Measurements from ENCODE around the gene HM13.
A peak's percentile ranks its signal among the peaks of the same experiment; 100 is the strongest.
"Not testable (repeated sequence)": the region's sequence is repeated elsewhere in the genome, so short reads cannot be mapped to it uniquely, and the experiment has no call there.

HM13 gene

GRCh38 chr20:31572701-31573554 is 58.7 kb downstream of the HM13 start:
- Histone ChIP-seq H3K9me3 (ENCODE audit: control insufficient read depth in 2 of 2, low read length in 2 of 2) (no peaks in the 10 kb centered on the region), H3K4me1 (ENCODE audit: control insufficient read depth in 2 of 2, insufficient read depth in 2 of 2, low read length in 2 of 2) (peaks cover 26 to 33% of the 10 kb centered on the region in 2 donors), H3K27me3 (ENCODE audit: control insufficient read depth in 2 of 2, insufficient read depth in 2 of 2, low read length in 2 of 2) (no peaks in the 10 kb centered on the region), H3K9ac (ENCODE audit: low read depth in 1 of 2, low read length in 2 of 2) (peak overlapping the region; percentile 91 to 94), H3K4me3 (ENCODE audit: low read length in 2 of 2) (peak overlapping the region; percentile 71 to 83), H3K27ac (ENCODE audit: low read depth in 2 of 2, low read length in 2 of 2) (peak overlapping the region; percentile 91 to 96), H3K36me3 (ENCODE audit: control insufficient read depth in 2 of 2, insufficient read depth in 2 of 2, low read length in 2 of 2) (peaks cover 0 to 7% of the 10 kb centered on the region in 2 donors)

GRCh38 chr20:31573555-31574321 is 59.5 kb downstream of the HM13 start:
- Histone ChIP-seq H3K9ac (ENCODE audit: low read depth in 1 of 2, low read length in 2 of 2) (peak overlapping the region; percentile 58 to 94), H3K27me3 (ENCODE audit: control insufficient read depth in 2 of 2, insufficient read depth in 2 of 2, low read length in 2 of 2) (no peaks in the 10 kb centered on the region), H3K4me1 (ENCODE audit: control insufficient read depth in 2 of 2, insufficient read depth in 2 of 2, low read length in 2 of 2) (peaks cover 26 to 33% of the 10 kb centered on the region in 2 donors), H3K36me3 (ENCODE audit: control insufficient read depth in 2 of 2, insufficient read depth in 2 of 2, low read length in 2 of 2) (peaks cover 0 to 3% of the 10 kb centered on the region in 2 donors), H3K27ac (ENCODE audit: low read depth in 2 of 2, low read length in 2 of 2) (peak overlapping the region; percentile 91 to 96), H3K9me3 (ENCODE audit: control insufficient read depth in 2 of 2, low read length in 2 of 2) (no peaks in the 10 kb centered on the region), H3K4me3 (ENCODE audit: low read length in 2 of 2) (peak overlapping the region; percentile 71 to 76)

DNA sequence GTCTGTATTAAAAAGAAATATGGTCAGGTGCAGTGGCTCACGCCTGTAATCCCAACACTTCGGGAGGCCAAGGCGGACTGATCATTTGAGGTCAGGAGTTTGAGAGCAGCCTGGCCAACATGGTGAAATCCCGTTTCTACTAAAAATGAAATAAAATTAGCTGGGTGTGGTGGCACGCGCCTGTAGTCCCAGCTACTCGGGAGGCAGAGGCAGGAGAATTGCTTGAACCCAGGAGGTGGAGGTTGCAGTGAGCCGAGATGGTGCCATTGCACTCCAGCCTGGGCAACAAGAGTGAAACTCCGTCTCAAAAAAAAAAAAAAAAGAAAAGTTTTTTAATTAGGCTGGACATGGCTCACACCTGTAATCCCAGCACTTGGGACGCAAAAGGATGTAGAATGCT is 60.7 kb downstream of the HM13 start:
- H3K9ac ChIP-seq (ENCODE audit: low read depth in 1 of 2, low read length in 2 of 2); H3K4me3 ChIP-seq (ENCODE audit: low read length in 2 of 2); H3K9me3 ChIP-seq (ENCODE audit: control insufficient read depth in 2 of 2, low read length in 2 of 2); H3K27me3 ChIP-seq (ENCODE audit: control insufficient read depth in 2 of 2, insufficient read depth in 2 of 2, low read length in 2 of 2); H3K36me3 ChIP-seq (ENCODE audit: control insufficient read depth in 2 of 2, insufficient read depth in 2 of 2, low read length in 2 of 2): not testable (repeated sequence)
- Histone ChIP-seq H3K27ac (ENCODE audit: low read depth in 2 of 2, low read length in 2 of 2) (peak overlapping the region in 1 of 2 donors; percentile 42), H3K4me1 (ENCODE audit: control insufficient read depth in 2 of 2, insufficient read depth in 2 of 2, low read length in 2 of 2) (peaks cover 19 to 29% of the 10 kb centered on the region in 2 donors)

DNA sequence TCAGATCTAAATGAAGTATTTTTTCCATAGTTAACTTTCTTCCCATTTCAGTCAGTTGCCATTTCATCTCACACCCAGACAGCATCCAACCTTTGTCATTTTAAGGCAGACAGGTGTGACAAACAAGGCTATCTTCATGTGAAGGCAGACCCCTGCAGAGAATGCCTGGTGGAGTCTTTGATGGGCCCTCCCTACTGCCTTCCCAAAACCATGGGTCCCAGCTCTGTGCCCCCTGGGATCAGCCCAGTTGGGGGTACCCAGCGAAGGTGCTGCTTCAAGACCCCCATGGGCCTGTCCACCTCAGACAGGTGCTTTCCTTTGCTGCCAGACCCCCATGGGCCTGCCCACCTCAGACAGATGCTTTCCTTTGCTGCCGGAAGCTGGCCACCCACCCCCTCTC is 62.5 kb downstream of the HM13 start:
- Histone ChIP-seq H3K4me3 (ENCODE audit: low read length in 2 of 2) (no peak overlapping the region), H3K27me3 (ENCODE audit: control insufficient read depth in 2 of 2, insufficient read depth in 2 of 2, low read length in 2 of 2) (no peaks in the 10 kb centered on the region), H3K9me3 (ENCODE audit: control insufficient read depth in 2 of 2, low read length in 2 of 2) (no peaks in the 10 kb centered on the region), H3K9ac (ENCODE audit: low read depth in 1 of 2, low read length in 2 of 2) (no peak overlapping the region), H3K4me1 (ENCODE audit: control insufficient read depth in 2 of 2, insufficient read depth in 2 of 2, low read length in 2 of 2) (peaks cover 16 to 18% of the 10 kb centered on the region in 2 donors), H3K27ac (ENCODE audit: low read depth in 2 of 2, low read length in 2 of 2) (no peak overlapping the region), H3K36me3 (ENCODE audit: control insufficient read depth in 2 of 2, insufficient read depth in 2 of 2, low read length in 2 of 2) (no peaks in the 10 kb centered on the region)

- Histone ChIP-seq H3K27me3 (ENCODE audit: control insufficient read depth in 2 of 2, insufficient read depth in 2 of 2, low read length in 2 of 2) (no peaks in the 10 kb centered on the region), H3K36me3 (ENCODE audit: control insufficient read depth in 2 of 2, insufficient read depth in 2 of 2, low read length in 2 of 2) (no peaks in the 10 kb centered on the region), H3K9me3 (ENCODE audit: control insufficient read depth in 2 of 2, low read length in 2 of 2) (no peaks in the 10 kb centered on the region), H3K9ac (ENCODE audit: low read depth in 1 of 2, low read length in 2 of 2) (no peak overlapping the region), H3K27ac (ENCODE audit: low read depth in 2 of 2, low read length in 2 of 2) (no peak overlapping the region), H3K4me3 (ENCODE audit: low read length in 2 of 2) (no peak overlapping the region), H3K4me1 (ENCODE audit: control insufficient read depth in 2 of 2, insufficient read depth in 2 of 2, low read length in 2 of 2) (peaks cover 13 to 14% of the 10 kb centered on the region in 2 donors)
These were observed 63.0 kb downstream of the HM13 start for GRCh38 chr20:31577194-31577593.

DNA sequence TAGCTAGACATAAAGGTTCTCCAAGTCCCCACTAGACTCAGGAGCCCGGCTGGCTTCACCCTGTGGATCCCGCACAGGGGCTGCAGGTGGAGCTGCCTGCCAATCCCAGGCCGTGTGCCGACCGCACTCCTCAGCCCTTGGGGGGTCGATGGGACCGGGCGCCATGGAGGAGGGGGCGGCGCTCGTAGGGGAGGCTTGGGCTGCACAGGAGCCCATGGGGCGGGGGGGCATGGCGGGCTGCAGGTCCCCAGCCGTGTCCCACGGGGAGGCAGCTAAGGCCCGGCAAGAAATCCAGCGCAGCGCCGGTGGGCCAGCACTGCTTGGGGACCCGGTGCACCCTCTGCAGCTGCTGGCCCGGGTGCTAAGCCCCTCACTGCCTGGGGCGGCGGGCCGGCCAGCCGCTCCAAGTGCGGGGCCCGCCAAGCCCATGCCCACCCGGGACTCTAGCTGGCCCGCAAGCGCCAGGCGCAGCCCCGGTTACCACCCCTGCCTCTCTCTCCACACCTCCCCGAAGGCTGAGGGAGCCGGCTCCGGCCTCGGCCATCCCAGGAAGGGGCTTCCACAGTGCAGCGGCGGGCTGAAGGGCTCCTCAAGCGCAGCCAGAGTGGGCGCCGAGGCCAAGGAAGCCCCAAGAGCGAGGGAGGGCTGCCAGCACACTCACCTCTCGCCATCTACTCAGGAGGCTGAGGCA is 64.4 kb downstream of the HM13 start:
- Histone ChIP-seq H3K4me3 (ENCODE audit: low read length in 2 of 2) (no peak overlapping the region), H3K9ac (ENCODE audit: low read depth in 1 of 2, low read length in 2 of 2) (no peak overlapping the region), H3K36me3 (ENCODE audit: control insufficient read depth in 2 of 2, insufficient read depth in 2 of 2, low read length in 2 of 2) (no peaks in the 10 kb centered on the region)

GRCh38 chr20:31579245-31579644 is 65.0 kb downstream of the HM13 start:
- H3K27ac ChIP-seq (ENCODE audit: low read depth in 2 of 2, low read length in 2 of 2) = no peak overlapping the region
- H3K4me1 ChIP-seq (ENCODE audit: control insufficient read depth in 2 of 2, insufficient read depth in 2 of 2, low read length in 2 of 2) = peaks cover 0 to under 1% of the 10 kb centered on the region in 2 donors
- no peaks in the 10 kb centered on the region for H3K27me3 ChIP-seq (ENCODE audit: control insufficient read depth in 2 of 2, insufficient read depth in 2 of 2, low read length in 2 of 2)
- H3K9ac ChIP-seq (ENCODE audit: low read depth in 1 of 2, low read length in 2 of 2) = no peak overlapping the region
- H3K36me3 ChIP-seq (ENCODE audit: control insufficient read depth in 2 of 2, insufficient read depth in 2 of 2, low read length in 2 of 2) = no peaks in the 10 kb centered on the region
- H3K4me3 ChIP-seq (ENCODE audit: low read length in 2 of 2) = no peak overlapping the region
- no peaks in the 10 kb centered on the region for H3K9me3 ChIP-seq (ENCODE audit: control insufficient read depth in 2 of 2, low read length in 2 of 2)

More for the DNA sequence above, 64.4 kb downstream of the HM13 start:
- Histone ChIP-seq H3K27me3 (ENCODE audit: control insufficient read depth in 2 of 2, insufficient read depth in 2 of 2, low read length in 2 of 2) (no peaks in the 10 kb centered on the region), H3K4me1 (ENCODE audit: control insufficient read depth in 2 of 2, insufficient read depth in 2 of 2, low read length in 2 of 2) (peaks cover 5% of the 10 kb centered on the region in 2 donors), H3K27ac (ENCODE audit: low read depth in 2 of 2, low read length in 2 of 2) (no peak overlapping the region), H3K9me3 (ENCODE audit: control insufficient read depth in 2 of 2, low read length in 2 of 2) (no peaks in the 10 kb centered on the region)

GRCh38 chr20:31579941-31580651 is 65.9 kb downstream of the HM13 start:
- H3K27me3 ChIP-seq (ENCODE audit: control insufficient read depth in 2 of 2, insufficient read depth in 2 of 2, low read length in 2 of 2); H3K4me3 ChIP-seq (ENCODE audit: low read length in 2 of 2); H3K9ac ChIP-seq (ENCODE audit: low read depth in 1 of 2, low read length in 2 of 2); H3K9me3 ChIP-seq (ENCODE audit: control insufficient read depth in 2 of 2, low read length in 2 of 2); H3K27ac ChIP-seq (ENCODE audit: low read depth in 2 of 2, low read length in 2 of 2); H3K36me3 ChIP-seq (ENCODE audit: control insufficient read depth in 2 of 2, insufficient read depth in 2 of 2, low read length in 2 of 2); H3K4me1 ChIP-seq (ENCODE audit: control insufficient read depth in 2 of 2, insufficient read depth in 2 of 2, low read length in 2 of 2): not testable (repeated sequence)

DNA sequence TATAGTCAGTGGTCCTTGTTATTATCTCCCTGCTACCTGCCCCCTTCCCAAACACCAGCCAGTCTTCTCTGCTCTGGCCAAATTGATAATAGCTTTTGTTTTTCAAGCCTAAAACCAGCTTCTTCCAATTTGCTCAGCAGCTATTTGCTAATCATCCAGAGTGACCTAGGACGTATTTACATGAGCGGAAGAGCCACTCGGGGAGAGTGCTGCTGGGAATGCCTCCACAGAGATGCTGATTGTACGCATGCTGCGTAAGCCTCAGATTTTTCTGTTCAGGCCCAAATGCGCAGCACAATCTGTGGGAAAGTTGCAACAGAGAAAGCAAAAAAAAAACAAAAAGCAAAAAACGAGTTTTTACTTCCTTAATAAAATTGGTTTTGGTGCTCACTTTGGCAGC is 66.5 kb downstream of the HM13 start:
- H3K36me3 ChIP-seq (ENCODE audit: control insufficient read depth in 2 of 2, insufficient read depth in 2 of 2, low read length in 2 of 2) = no peaks in the 10 kb centered on the region
- H3K9me3 ChIP-seq (ENCODE audit: control insufficient read depth in 2 of 2, low read length in 2 of 2) = no peaks in the 10 kb centered on the region
- H3K27me3 ChIP-seq (ENCODE audit: control insufficient read depth in 2 of 2, insufficient read depth in 2 of 2, low read length in 2 of 2) = no peaks in the 10 kb centered on the region
- no peak overlapping the region for H3K9ac ChIP-seq (ENCODE audit: low read depth in 1 of 2, low read length in 2 of 2)
- H3K27ac ChIP-seq (ENCODE audit: low read depth in 2 of 2, low read length in 2 of 2) = no peak overlapping the region
- no peak overlapping the region for H3K4me3 ChIP-seq (ENCODE audit: low read length in 2 of 2)
- H3K4me1 ChIP-seq (ENCODE audit: control insufficient read depth in 2 of 2, insufficient read depth in 2 of 2, low read length in 2 of 2) = no peaks in the 10 kb centered on the region
